ENCODE measurements around the gene PRKCZ. TPM values are rescaled to one million over a fixed set of nuclear protein-coding genes. Genes with fewer than 3 reads are reported as not detected.

PRKCZ gene
- total RNA-seq, 1 donor from 2014 or later = 55.5 TPM

DNA sequence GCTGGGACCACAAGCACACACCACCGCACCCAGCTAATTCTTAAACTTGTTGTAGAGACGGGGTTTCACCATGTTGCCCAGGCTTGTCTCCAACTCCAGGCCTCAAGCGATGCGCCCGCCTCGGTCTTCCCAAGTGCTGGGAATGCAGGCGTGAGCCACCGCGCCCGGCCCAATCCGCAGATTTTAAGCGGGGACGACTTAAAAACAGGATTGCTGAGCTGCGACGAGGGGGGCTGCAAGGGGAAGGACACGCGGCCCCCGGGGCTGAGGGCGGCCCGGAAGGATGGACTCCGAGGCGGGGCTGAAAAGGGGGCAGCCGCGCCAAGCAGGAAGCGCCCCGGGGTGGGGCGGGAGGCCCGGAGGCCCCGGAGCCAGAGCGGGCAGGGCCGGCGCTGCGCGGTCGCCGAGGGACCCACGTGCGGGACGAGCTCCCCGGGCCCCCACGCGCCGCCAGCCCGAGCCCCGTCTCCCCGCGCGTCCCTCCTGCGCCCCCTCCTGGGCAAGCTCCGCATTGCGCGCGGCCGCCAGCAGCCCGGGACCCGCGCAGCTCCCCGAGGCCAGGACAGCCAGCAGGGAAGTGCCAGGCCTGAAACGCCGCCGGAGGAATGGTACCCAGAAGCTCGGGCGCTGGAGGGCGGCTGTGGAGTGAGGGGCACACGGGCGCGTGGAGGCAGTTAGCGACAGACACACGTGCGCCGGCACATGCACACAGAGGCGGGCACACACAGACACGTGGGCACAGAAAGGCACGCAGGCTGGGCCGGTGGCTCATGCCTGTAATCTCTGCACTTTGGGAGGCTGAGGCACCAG is 5.5 kb upstream of the PRKCZ start:
- Mint-ChIP-seq H3K36me3 (no peaks in the 10 kb centered on the region), H3K4me3 (peak overlapping the region; percentile 26), H3K9me3 (no peaks in the 10 kb centered on the region), H3K27ac (no peak overlapping the region), H3K4me1 (peaks cover 16% of the 10 kb centered on the region), H3K27me3 (ENCODE audit: low read depth) (peaks cover 43% of the 10 kb centered on the region)
- TF ChIP-seq, protein P1, sequence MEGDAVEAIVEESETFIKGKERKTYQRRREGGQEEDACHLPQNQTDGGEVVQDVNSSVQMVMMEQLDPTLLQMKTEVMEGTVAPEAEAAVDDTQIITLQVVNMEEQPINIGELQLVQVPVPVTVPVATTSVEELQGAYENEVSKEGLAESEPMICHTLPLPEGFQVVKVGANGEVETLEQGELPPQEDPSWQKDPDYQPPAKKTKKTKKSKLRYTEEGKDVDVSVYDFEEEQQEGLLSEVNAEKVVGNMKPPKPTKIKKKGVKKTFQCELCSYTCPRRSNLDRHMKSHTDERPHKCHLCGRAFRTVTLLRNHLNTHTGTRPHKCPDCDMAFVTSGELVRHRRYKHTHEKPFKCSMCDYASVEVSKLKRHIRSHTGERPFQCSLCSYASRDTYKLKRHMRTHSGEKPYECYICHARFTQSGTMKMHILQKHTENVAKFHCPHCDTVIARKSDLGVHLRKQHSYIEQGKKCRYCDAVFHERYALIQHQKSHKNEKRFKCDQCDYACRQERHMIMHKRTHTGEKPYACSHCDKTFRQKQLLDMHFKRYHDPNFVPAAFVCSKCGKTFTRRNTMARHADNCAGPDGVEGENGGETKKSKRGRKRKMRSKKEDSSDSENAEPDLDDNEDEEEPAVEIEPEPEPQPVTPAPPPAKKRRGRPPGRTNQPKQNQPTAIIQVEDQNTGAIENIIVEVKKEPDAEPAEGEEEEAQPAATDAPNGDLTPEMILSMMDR (IDR thresholded peaks at IDR 0.05; ENCODE audit: unreplicated experiment) = peak; percentile 88
- peak; percentile 75 to 94 for DNase-seq (ENCODE audit: low spot score in 2 of 2, unreplicated experiment in 2 of 2)

DNA sequence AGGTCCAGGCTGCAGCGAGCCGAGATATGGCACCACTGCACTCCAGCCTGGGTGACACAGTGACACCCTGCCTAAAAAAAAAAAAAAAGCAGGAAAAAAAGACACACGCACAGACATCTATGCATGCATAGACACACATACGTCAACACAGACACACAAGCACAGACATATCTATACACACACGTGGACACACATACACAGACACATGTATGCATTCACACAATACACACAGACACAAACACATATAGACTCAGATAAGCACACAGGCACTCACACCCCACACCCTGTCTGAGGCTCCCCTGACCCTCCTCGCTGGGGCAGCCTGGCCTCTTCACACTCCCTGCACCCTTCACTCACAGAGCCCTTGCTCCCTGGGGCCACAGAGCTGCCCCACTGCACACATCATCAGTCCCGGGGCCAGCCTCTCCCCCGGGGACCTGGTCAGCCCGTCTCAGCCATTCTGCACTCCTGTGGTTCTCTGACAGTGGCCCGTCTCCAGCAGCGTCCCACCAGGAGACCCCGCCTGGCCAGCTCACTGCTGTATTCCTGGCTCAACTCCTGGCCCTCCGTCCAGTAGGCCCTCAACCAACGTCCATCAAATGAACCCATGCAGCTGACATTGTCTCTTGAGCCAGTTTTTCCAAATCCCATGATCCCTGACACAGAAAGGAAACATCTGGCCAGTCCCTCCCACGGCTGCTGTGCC is 4.6 kb upstream of the PRKCZ start:
- H3K9me3 Mint-ChIP-seq = no peaks in the 10 kb centered on the region
- H3K36me3 Mint-ChIP-seq = no peaks in the 10 kb centered on the region
- no peak for DNase-seq (ENCODE audit: low spot score in 2 of 2, unreplicated experiment in 2 of 2)
- peak overlapping the region; percentile 8 for H3K4me3 Mint-ChIP-seq
- TF ChIP-seq, protein P1 (IDR thresholded peaks at IDR 0.05; ENCODE audit: unreplicated experiment) = no peak
- H3K27me3 Mint-ChIP-seq (ENCODE audit: low read depth) = peaks cover 41% of the 10 kb centered on the region
- H3K4me1 Mint-ChIP-seq = peaks cover 16% of the 10 kb centered on the region
- no peak overlapping the region for H3K27ac Mint-ChIP-seq

DNA sequence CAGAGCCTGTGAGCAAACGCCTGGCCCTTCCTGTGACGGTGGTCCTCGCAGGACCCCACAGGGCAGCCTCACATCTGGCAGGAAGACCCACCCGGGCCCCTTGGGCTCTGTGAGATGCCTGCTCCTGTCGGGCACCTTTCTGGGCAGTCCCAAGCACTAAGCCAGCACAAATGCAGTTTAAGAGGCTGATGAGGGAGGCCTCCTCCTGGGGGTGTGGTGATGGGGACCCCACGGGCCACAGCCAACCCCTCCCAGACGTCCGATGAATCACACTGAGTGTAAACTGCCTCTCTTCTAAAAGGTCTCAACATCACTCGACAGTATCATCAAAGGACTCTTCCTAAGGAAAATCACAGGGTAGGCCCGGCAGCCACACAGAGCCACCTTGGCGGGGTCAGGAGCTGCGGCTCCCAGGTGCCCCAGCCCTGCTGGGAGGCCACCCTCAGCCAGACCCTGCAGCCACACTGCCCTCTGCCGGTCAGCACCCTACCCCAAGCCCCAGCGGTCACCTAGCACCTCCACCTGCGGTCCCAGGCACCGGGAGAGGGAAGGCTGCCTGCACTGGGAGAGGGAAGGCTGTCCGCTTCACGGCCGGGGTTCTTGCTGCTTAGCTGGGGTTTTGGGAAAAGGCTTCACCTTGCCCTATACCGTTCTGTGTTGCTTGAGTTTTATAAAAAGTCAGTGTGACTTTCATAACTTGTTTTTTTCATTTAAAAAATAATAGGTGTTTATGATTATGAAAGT is 3.9 kb upstream of the PRKCZ start:
- no peaks in the 10 kb centered on the region for H3K36me3 Mint-ChIP-seq
- H3K27ac Mint-ChIP-seq = no peak overlapping the region
- TF ChIP-seq, protein P1 (IDR thresholded peaks at IDR 0.05; ENCODE audit: unreplicated experiment) = peak; percentile 33
- peaks cover 16% of the 10 kb centered on the region for H3K4me1 Mint-ChIP-seq
- peaks cover 40% of the 10 kb centered on the region for H3K27me3 Mint-ChIP-seq (ENCODE audit: low read depth)
- no peaks in the 10 kb centered on the region for H3K9me3 Mint-ChIP-seq
- DNase-seq (ENCODE audit: low spot score in 2 of 2, unreplicated experiment in 2 of 2) = peak in 1 of 2 experiments; percentile 72
- no peak overlapping the region for H3K4me3 Mint-ChIP-seq

DNA sequence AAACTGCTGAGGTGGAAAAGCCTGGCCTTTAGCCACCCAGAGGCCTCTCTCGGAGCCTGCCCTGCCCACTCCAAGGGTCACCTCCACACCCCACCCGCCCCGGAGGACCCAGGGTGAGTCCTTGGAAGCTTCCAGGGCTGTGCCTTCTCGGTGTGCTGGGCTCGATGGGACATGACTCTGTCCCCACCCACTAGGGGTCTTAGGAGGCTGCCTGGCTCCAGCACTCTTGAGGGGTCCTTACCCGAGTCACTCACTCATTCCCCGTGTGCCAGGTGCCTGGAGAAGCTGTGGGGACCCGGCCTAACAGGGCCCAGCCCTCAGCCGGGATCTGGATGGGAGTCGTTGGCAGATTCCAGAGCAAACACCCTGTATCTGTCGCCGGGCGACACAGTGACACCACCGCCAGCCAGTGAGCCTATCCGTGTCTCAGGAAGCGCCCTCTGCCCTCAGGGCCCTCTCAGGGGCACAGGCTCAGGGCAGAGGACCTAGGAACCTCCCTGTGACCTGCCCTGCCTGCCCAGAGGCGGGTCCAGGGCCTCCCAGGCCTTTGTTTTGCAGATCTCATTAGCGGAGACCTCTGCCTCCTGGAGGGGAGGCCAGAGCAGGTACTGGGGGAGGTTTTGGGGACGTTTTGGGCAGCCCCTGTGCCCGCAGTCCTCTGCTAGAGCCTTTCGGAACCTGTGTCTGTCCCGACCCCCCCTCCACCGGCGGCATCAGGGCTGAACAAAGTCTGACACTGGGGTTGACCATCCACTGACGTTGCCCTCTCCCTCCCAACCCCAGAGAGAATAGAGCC is 3.1 kb upstream of the PRKCZ start:
- H3K27me3 Mint-ChIP-seq (ENCODE audit: low read depth) = peaks cover 46% of the 10 kb centered on the region
- DNase-seq (ENCODE audit: low spot score in 2 of 2, unreplicated experiment in 2 of 2) = no peak
- H3K27ac Mint-ChIP-seq = no peak overlapping the region
- peaks cover 16% of the 10 kb centered on the region for H3K4me1 Mint-ChIP-seq
- H3K9me3 Mint-ChIP-seq = no peaks in the 10 kb centered on the region
- H3K36me3 Mint-ChIP-seq = no peaks in the 10 kb centered on the region
- H3K4me3 Mint-ChIP-seq = no peak overlapping the region
- TF ChIP-seq, protein P1 (IDR thresholded peaks at IDR 0.05; ENCODE audit: unreplicated experiment) = no peak
